ENCODE measurements around the gene ARRDC5.

DNA sequence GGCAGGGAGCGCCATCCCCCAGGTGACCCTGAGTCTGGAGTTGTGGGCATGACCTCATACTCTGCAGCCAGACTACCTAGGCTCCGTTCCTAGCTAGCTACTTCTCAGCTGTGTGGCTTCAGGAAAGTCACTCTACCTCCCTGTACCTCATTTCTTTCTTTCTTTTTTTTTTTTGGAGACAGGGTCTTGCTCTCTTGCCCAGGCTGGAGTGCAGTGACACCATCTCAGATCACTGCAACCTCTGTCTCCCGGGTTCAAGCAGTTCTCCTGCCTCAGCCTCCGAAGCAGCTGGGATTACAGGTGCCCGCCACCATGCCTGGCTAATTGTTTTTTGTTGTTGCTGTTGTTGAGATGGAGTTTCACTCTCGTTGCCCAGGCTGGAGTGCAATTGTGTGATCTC, 50.2 kb downstream of the ARRDC5 start:
- TF ChIP-seq, protein P1, sequence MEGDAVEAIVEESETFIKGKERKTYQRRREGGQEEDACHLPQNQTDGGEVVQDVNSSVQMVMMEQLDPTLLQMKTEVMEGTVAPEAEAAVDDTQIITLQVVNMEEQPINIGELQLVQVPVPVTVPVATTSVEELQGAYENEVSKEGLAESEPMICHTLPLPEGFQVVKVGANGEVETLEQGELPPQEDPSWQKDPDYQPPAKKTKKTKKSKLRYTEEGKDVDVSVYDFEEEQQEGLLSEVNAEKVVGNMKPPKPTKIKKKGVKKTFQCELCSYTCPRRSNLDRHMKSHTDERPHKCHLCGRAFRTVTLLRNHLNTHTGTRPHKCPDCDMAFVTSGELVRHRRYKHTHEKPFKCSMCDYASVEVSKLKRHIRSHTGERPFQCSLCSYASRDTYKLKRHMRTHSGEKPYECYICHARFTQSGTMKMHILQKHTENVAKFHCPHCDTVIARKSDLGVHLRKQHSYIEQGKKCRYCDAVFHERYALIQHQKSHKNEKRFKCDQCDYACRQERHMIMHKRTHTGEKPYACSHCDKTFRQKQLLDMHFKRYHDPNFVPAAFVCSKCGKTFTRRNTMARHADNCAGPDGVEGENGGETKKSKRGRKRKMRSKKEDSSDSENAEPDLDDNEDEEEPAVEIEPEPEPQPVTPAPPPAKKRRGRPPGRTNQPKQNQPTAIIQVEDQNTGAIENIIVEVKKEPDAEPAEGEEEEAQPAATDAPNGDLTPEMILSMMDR (conservative IDR thresholded peaks at IDR 0.05; ENCODE audit: low read depth, low read length), result no peak
- TF ChIP-seq EZH2 (IDR thresholded peaks at IDR 0.05; ENCODE audit: borderline replicate concordance, low read depth, low read length, poor library complexity, severe bottlenecking), result no peak
